Kidney (tissue), 14 donors: ENCODE results near the gene FARP1. TPM values are rescaled to one million over a fixed set of nuclear protein-coding genes. Genes with fewer than 3 reads are reported as not detected.

Source experiments
- DNase-seq, 5 donors: peaks; one replicate each; pipeline ENCODE4 v3.0.0-alpha.2; 2013 to 2020
- FAIRE-seq: peaks from 2 replicates; lab custom pipeline; 2012; peaks lifted over from hg19 to GRCh38; lab: Jason Lieb, UNC
- H3K27ac ChIP-seq, 2 donors: one replicate each; pipeline ENCODE4 v1.7.0; 2013; ENCODE audit warnings: low read depth in 2 of 2, low read length in 2 of 2, inconsistent platforms in 1 of 2
- H3K27me3 ChIP-seq: one replicate; pipeline ENCODE4 v1.7.1; 2013; ENCODE audit warnings: low read length, inconsistent platforms; ENCODE audit not compliant: control insufficient read depth, insufficient read depth
- H3K36me3 ChIP-seq, 3 donors: one replicate each; pipeline versions ENCODE4 v1.7.0 to v1.7.1; 2013; ENCODE audit warnings: low read length in 3 of 3, control low read depth in 1 of 3, inconsistent platforms in 1 of 3; ENCODE audit not compliant: insufficient read depth in 3 of 3, control insufficient read depth in 2 of 3
- H3K4me1 ChIP-seq, 3 donors: one replicate each; pipeline versions ENCODE4 v1.7.0 to v1.7.1; 2013; ENCODE audit warnings: low read length in 3 of 3, inconsistent platforms in 1 of 3, low read depth in 1 of 3; ENCODE audit not compliant: control insufficient read depth in 2 of 3, insufficient read depth in 2 of 3
- H3K4me3 ChIP-seq, 3 donors: one replicate each; pipeline versions ENCODE4 v1.7.0 to v1.8.1; 2013; ENCODE audit warnings: low read length in 3 of 3, control low read depth in 1 of 3, inconsistent platforms in 1 of 3
- H3K9ac ChIP-seq, 3 donors: one replicate each; pipeline versions ENCODE4 v1.7.0 to v1.7.1; 2013; ENCODE audit warnings: low read length in 3 of 3, control low read depth in 1 of 3, inconsistent platforms in 1 of 3
- H3K9me3 ChIP-seq, 3 donors: one replicate each; pipeline versions ENCODE4 v1.7.0 to v1.7.1; 2013; ENCODE audit warnings: low read length in 3 of 3, control low read depth in 1 of 3, inconsistent platforms in 1 of 3; ENCODE audit not compliant: control insufficient read depth in 2 of 3, insufficient read depth in 1 of 3
- intact Hi-C: fragments of 100-400 bp; cut with DNase I; formaldehyde crosslinking; loops from one replicate; pipeline ENCODE4 v1.11.1; 2022
- polyA plus RNA-seq: library from polyadenylated mRNA; stranded (reverse); fragments of 350-450 nt; fragmentation: Illumina TruSeq; extraction: RNeasy Lipid Tissue Mini Kit (QIAGEN cat#74804); gene quantifications from one replicate; pipeline ENCODE4 v1.2.3, GENCODE V29; 2014; ENCODE audit warnings: low read depth, low replicate concordance; ENCODE audit not compliant: insufficient read depth
- total RNA-seq: library from RNA; stranded (reverse); fragmentation: NEBNext Ultra II Directional; extraction: Animal tissue kit (Norgen Biotek cat#: 25700); gene quantifications from one replicate; pipeline ENCODE4 v1.2.1, GENCODE V29; 2021
- TF ChIP-seq, protein P1 (sequence below): IDR thresholded peaks from 3 replicates; pipeline ENCODE4 v1.5.1; 2012; ENCODE audit warnings: mild to moderate bottlenecking, moderate library complexity, borderline replicate concordance; ENCODE audit not compliant: insufficient read depth; ENCODE audit errors: extremely low read depth
- donor health status: control.
- donor health status: control.
- donor health status: control.
- donor health status: control.
- donor health status: control.
- donor health status: DM: yes; HTN: yes; CAD: no.
- donor health status: Normal renal cell carcinoma (clear cell type).

The FARP1 gene
- total and polyA plus RNA-seq, 2 donors from 2014 or later, result 123 to 229 TPM

DNA sequence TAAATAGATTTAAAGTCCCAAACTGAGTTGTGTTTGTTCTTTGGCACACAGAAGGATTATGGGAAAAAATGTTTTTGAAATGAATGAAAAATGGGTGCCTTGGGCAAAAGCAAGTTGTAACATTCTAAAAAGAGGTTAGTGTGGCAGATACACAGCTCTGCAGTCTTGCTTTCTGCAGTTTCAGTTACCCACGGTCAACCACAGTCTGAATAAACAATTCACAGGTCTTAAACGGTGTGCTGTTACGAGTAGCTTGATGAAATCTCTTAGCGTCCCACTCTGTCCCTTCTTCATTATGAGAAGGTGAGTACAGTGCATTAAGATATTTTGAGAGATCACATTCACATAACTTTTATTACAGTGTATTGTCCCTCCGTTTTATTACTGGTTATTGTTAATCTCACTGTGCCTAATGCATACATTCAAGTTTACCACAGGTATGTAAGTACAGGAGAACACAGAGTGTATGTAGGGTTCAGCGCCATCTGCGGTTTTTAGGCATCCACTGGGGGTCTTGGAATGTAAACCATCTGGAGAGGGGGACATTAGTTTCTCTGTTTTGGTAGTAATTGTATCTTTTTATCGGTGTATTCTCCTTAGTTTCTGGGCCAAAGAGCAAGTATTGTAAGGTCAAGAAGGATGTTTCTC is 8.1 kb downstream of the FARP1 start:
- TF ChIP-seq, protein P1, sequence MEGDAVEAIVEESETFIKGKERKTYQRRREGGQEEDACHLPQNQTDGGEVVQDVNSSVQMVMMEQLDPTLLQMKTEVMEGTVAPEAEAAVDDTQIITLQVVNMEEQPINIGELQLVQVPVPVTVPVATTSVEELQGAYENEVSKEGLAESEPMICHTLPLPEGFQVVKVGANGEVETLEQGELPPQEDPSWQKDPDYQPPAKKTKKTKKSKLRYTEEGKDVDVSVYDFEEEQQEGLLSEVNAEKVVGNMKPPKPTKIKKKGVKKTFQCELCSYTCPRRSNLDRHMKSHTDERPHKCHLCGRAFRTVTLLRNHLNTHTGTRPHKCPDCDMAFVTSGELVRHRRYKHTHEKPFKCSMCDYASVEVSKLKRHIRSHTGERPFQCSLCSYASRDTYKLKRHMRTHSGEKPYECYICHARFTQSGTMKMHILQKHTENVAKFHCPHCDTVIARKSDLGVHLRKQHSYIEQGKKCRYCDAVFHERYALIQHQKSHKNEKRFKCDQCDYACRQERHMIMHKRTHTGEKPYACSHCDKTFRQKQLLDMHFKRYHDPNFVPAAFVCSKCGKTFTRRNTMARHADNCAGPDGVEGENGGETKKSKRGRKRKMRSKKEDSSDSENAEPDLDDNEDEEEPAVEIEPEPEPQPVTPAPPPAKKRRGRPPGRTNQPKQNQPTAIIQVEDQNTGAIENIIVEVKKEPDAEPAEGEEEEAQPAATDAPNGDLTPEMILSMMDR, result no peak
- Histone ChIP-seq H3K4me3 (no peak overlapping the region), H3K9me3 (no peaks in the 10 kb centered on the region), H3K27me3 (no peaks in the 10 kb centered on the region), H3K36me3 (no peaks in the 10 kb centered on the region), H3K27ac (no peak overlapping the region), H3K4me1 (peaks cover 0 to 18% (median 0%) of the 10 kb centered on the region in 3 donors), H3K9ac (no peak overlapping the region)
- no peak for FAIRE-seq
- intact Hi-C loops, result loop anchor here (10.0 kb wide), 1 partner anchor 244 kb away; no protein-coding TSS in a partner anchor
- peak in 1 of 5 donors; percentile 57 for DNase-seq

DNA sequence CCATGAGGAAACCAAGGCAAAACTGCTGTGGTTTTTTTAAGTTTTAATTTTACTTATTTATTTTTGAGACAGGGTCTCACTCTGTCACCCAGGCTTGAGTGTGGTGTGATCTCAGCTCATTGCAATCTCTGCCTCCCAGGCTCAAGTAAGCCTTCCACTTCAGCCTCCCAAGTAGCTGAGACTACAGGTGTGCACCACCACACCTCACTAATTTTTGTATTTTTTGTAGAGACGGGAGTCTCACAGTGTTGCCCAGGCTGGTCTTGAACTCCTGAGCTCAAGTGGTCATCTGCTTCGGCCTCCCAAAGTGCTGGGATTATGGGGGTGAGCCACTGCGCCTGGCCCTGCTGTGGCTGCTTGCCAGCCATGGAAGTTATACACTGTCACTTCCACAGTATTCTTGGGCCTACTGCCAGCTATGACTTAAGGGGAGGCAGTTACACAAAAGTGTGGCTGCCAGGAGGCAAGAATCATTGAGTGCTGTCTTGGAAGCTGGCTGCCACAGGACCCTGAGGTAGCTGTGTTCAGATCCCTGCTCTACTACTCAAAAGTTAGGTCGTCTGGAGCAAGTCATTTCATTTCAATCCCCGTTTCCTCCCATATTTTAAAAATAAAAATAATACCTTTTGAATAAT is 12.7 kb downstream of the FARP1 start:
- TF ChIP-seq, protein P1, result no peak
- Histone ChIP-seq H3K36me3 (no peaks in the 10 kb centered on the region), H3K27ac (no peak overlapping the region), H3K9ac (no peak overlapping the region), H3K9me3 (no peaks in the 10 kb centered on the region), H3K27me3 (no peaks in the 10 kb centered on the region), H3K4me1 (peaks cover 0 to 18% (median 8%) of the 10 kb centered on the region in 3 donors), H3K4me3 (no peak overlapping the region)
- DNase-seq (peak in 1 of 5 donors; percentile 62), FAIRE-seq (no peak)
- intact Hi-C loops, result loop anchor here (10.0 kb wide), 1 partner anchor 239 kb away; no protein-coding TSS in a partner anchor

DNA sequence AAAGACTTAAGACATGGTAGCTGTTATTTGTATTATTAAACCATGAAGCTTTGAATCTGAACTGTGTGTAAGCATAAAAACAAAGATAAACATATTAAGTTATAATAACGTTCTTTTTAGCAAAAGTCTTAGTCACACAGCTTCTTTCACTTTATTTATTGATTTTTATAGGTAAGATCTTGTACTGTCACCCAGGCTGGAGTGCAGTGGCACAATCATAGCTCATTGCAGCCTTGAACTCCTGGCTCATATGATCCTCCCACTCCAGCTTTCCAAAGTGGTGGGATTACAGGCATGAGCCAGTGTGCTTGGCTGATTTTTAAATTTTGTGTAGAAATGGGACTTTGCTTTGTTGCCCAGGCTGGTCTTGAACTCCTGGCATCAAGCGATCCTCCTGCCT is 13.4 kb downstream of the FARP1 start:
- no peak overlapping the region for H3K9ac ChIP-seq
- H3K9me3 ChIP-seq, result no peaks in the 10 kb centered on the region
- no peak overlapping the region for H3K27ac ChIP-seq
- intact Hi-C loops, result loop anchor here (10.0 kb wide), 1 partner anchor 239 kb away; no protein-coding TSS in a partner anchor
- H3K4me1 ChIP-seq, result peaks cover 0 to 14% (median 8%) of the 10 kb centered on the region in 3 donors
- no peak for FAIRE-seq
- no peak overlapping the region for H3K4me3 ChIP-seq
- H3K27me3 ChIP-seq, result no peaks in the 10 kb centered on the region
- no peaks in the 10 kb centered on the region for H3K36me3 ChIP-seq
- TF ChIP-seq, protein P1, result no peak
- no peak for DNase-seq
